ENCODE results near the gene INO80E. TPM values are rescaled to one million over a fixed set of nuclear protein-coding genes. Genes with fewer than 3 reads are reported as not detected.
A peak's percentile ranks its signal among the peaks of the same experiment; 100 is the strongest.

Gene INO80E
- total RNA-seq, 1 experiment from 2014 or later = 94.1 TPM

DNA sequence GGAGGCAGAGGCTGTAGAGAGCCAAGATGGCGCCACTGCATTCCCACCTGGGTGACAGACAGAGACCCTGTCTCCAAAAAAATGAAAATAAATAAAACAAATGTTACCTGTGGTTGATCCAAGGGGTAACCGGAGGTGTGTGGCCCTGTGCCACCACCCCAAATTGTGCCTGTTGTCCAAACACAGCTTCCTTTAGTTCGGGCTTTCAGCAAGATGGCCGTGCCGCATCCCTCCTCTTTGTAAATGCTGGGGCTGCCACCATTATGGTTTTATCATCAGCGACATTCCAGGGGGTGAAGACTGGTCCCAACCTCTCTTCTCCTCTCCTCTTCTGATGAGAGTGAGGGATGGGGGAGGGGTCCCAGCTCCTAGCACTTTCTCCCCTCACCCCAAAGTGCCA lies 26.8 kb downstream of the INO80E start, which contains the start of gene C16orf92:
Gene C16orf92 (plus strand): TSS at position 312 of the 400 bp plus-strand sequence. CDS start 143 bp downstream, outside the sequence.
- Histone ChIP-seq H2BK12ac (ENCODE audit: insufficient read length, low read depth, low read length) (no peak within 1 kb of the TSS), H3K23me2 (ENCODE audit: insufficient read length, low read depth, low read length, poor library complexity, severe bottlenecking) (peaks cover 4% of the 10 kb centered on the region), H2AFZ (ENCODE audit: low read length) (no peak within 1 kb of the TSS), H3K27me3 (ENCODE audit: insufficient read depth, low read length) (no peaks in the 10 kb centered on the region; the same call in 1 of the 2 replicates), H3K23ac (ENCODE audit: insufficient read length, low read depth, low read length) (no peak within 1 kb of the TSS), H3K56ac (ENCODE audit: insufficient read length, low read depth, low read length) (no peak within 1 kb of the TSS), H4K91ac (ENCODE audit: insufficient read length, low read depth, low read length) (no peak within 1 kb of the TSS), H2AK5ac (ENCODE audit: insufficient read length, low read length) (no peak within 1 kb of the TSS), H3K9me3 (ENCODE audit: control insufficient read depth, low read depth, low read length) (no peaks in the 10 kb centered on the region), H2BK15ac (ENCODE audit: low read depth, low read length) (no peak within 1 kb of the TSS), H3K18ac (ENCODE audit: insufficient read length, low read depth, low read length) (no peak within 1 kb of the TSS), H3K27ac (ENCODE audit: insufficient read length, low read depth, low read length) (no peak within 1 kb of the TSS), H3K14ac (ENCODE audit: insufficient read depth, low read length) (no peak within 1 kb of the TSS), H3K9ac (ENCODE audit: extremely low read depth, insufficient read length, low read length) (no peak within 1 kb of the TSS), H2BK5ac (ENCODE audit: insufficient read length, low read length) (no peak within 1 kb of the TSS), H4K20me1 (ENCODE audit: control insufficient read depth, insufficient read depth, insufficient read length) (no peaks in the 10 kb centered on the region), H3T11ph (ENCODE audit: low read length) (no peak within 1 kb of the TSS), H4K8ac (replicated peaks; ENCODE audit: insufficient read length, low read depth, low read length) (no peak within 1 kb of the TSS), H2BK20ac (ENCODE audit: low read depth, low read length, poor library complexity, severe bottlenecking) (no peak within 1 kb of the TSS), H3K4me1 (ENCODE audit: insufficient read depth, low read length) (no peaks in the 10 kb centered on the region), H2BK120ac (ENCODE audit: low read depth, low read length, poor library complexity, severe bottlenecking) (no peak within 1 kb of the TSS), H3K79me2 (ENCODE audit: insufficient read depth, low read length) (no peaks in the 10 kb centered on the region), H4K5ac (ENCODE audit: insufficient read length, low read depth, low read length) (no peak within 1 kb of the TSS), H3K4me2 (ENCODE audit: insufficient read depth, insufficient read length, low read length) (no peak within 1 kb of the TSS), H3K4ac (ENCODE audit: low read depth, low read length) (no peak within 1 kb of the TSS), H3K79me1 (ENCODE audit: insufficient read depth, low read depth, low read length, poor library complexity, severe bottlenecking) (no peaks in the 10 kb centered on the region)
- DNase-seq = no peak
- WGBS (ENCODE audit: extremely low coverage, insufficient read length, low lambda C conversion rate) = no CpG with 5 or more reads among the region's 6 CpGs
- TF ChIP-seq, protein P1, sequence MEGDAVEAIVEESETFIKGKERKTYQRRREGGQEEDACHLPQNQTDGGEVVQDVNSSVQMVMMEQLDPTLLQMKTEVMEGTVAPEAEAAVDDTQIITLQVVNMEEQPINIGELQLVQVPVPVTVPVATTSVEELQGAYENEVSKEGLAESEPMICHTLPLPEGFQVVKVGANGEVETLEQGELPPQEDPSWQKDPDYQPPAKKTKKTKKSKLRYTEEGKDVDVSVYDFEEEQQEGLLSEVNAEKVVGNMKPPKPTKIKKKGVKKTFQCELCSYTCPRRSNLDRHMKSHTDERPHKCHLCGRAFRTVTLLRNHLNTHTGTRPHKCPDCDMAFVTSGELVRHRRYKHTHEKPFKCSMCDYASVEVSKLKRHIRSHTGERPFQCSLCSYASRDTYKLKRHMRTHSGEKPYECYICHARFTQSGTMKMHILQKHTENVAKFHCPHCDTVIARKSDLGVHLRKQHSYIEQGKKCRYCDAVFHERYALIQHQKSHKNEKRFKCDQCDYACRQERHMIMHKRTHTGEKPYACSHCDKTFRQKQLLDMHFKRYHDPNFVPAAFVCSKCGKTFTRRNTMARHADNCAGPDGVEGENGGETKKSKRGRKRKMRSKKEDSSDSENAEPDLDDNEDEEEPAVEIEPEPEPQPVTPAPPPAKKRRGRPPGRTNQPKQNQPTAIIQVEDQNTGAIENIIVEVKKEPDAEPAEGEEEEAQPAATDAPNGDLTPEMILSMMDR (conservative IDR thresholded peaks at IDR 0.05) = no peak
- peaks cover 2% of the 10 kb centered on the region for H3K27me3 Mint-ChIP-seq (ENCODE audit: low read depth)
- peaks cover 1 to 10% of the 10 kb centered on the region in 2 experiments for H3K4me1 Mint-ChIP-seq
- H3K4me3 Mint-ChIP-seq = no peak within 1 kb of the TSS; a peak in 1 of 5 replicates
- H3K27ac Mint-ChIP-seq = peak within 1 kb of the TSS in 2 of 3 experiments; percentile 69 to 85; a peak in 2 of 7 replicates
- H3K9me3 Mint-ChIP-seq = no peaks in the 10 kb centered on the region; a peak in 1 of 5 replicates
- peaks cover 6 to 15% (median 11%) of the 10 kb centered on the region in 3 experiments; a peak in 5 of 7 replicates for H3K36me3 Mint-ChIP-seq (ENCODE audit: insufficient read depth in 1 of 3, low read depth in 3 of 3)
